Measurements from ENCODE around the gene MSRB3.

MSRB3 gene

GRCh38 chr12:65495233-65495632, 216.8 kb downstream of the MSRB3 start:
- H3K36me3 ChIP-seq (ENCODE audit: control insufficient read depth, insufficient read depth, low read length), result no peaks in the 10 kb centered on the region
- no peaks in the 10 kb centered on the region for H3K4me1 ChIP-seq
- H3K9ac ChIP-seq, result no peak overlapping the region
- no peak overlapping the region for H2AFZ ChIP-seq
- no peak overlapping the region for H3K4me3 ChIP-seq (ENCODE audit: low read depth, low read length)
- no peaks in the 10 kb centered on the region for H3K27me3 ChIP-seq (ENCODE audit: control insufficient read depth, insufficient read depth, low read length)
- no peak overlapping the region for H3K4me2 ChIP-seq (ENCODE audit: low read length)
- no peak for TF ChIP-seq CTCF (IDR thresholded peaks at IDR 0.05)
- H3K27ac ChIP-seq, result no peak overlapping the region
- H3K9me3 ChIP-seq (ENCODE audit: control insufficient read depth, low read length), result no peaks in the 10 kb centered on the region
- H3K79me2 ChIP-seq, result no peaks in the 10 kb centered on the region

DNA sequence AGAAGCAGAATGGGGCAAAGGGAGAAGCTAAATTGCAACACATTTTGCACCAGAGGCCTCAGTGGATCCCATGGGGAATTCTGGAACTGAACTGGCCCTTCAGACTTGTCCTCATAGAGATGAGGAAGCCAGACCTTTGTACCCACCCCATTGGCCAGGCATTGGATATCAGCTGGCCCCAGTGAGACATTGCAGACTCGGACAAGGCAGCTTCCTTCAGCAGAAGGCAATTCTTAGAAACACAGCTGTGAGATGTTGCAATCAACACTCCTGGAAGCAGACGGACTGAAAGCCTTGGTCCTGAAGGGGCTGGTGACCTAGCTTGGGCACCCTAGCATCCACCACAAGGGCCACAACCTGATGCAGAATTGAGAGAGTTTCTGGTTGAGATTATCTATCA, 218.1 kb downstream of the MSRB3 start:
- Histone ChIP-seq H3K36me3 (ENCODE audit: control insufficient read depth, insufficient read depth, low read length) (no peaks in the 10 kb centered on the region), H3K27ac (no peak overlapping the region), H3K27me3 (ENCODE audit: control insufficient read depth, insufficient read depth, low read length) (no peaks in the 10 kb centered on the region), H3K4me3 (ENCODE audit: low read depth, low read length) (no peak overlapping the region), H3K79me2 (no peaks in the 10 kb centered on the region), H2AFZ (no peak overlapping the region), H3K4me2 (ENCODE audit: low read length) (no peak overlapping the region), H3K4me1 (no peaks in the 10 kb centered on the region), H3K9me3 (ENCODE audit: control insufficient read depth, low read length) (no peaks in the 10 kb centered on the region), H3K9ac (no peak overlapping the region)
- TF ChIP-seq CTCF (IDR thresholded peaks at IDR 0.05), result no peak

DNA sequence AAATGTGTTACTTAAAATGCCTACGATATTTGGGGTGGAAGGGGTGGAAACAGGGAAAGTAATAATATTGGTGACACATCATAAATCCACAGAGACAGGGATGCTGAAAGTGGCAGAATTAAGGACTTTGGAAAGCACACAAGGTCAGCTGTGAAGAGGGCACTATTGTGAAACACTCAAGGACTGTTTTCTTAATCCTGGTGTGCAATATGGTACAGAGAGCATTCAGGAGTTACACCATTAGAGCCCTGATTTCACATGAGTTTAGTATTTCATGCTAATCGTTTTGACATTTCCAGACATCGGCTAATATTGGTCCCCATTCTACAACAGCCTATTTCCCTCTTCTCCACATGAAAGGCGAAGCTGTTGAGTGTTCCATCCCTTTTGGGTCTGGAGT, 219.2 kb downstream of the MSRB3 start:
- H3K4me2 ChIP-seq (ENCODE audit: low read length), result no peak overlapping the region
- no peak overlapping the region for H2AFZ ChIP-seq
- no peaks in the 10 kb centered on the region for H3K9me3 ChIP-seq (ENCODE audit: control insufficient read depth, low read length)
- no peak overlapping the region for H3K4me3 ChIP-seq (ENCODE audit: low read depth, low read length)
- no peak for TF ChIP-seq CTCF (IDR thresholded peaks at IDR 0.05)
- no peak overlapping the region for H3K27ac ChIP-seq
- no peaks in the 10 kb centered on the region for H3K4me1 ChIP-seq
- no peak overlapping the region for H3K9ac ChIP-seq
- H3K79me2 ChIP-seq, result no peaks in the 10 kb centered on the region
- H3K36me3 ChIP-seq (ENCODE audit: control insufficient read depth, insufficient read depth, low read length), result no peaks in the 10 kb centered on the region
- H3K27me3 ChIP-seq (ENCODE audit: control insufficient read depth, insufficient read depth, low read length), result no peaks in the 10 kb centered on the region

DNA sequence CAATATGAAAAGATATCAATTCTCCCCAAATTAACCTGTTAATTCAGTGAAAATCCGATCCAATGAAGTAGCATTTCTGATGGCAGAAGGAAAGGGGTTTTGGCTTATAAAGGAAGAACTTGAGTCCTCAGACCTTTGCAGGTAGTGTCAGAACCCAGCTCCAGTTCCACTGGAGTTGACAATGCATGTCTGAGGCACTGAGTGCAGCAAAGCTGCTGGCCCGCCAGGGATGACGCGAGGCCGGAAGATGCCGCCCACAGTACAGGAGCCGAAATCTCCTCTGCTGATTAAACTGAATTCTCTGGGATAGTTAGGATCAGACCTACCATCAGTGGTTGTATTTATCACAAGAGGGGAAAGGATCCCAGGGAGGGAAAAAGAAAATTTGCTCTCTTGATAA, 220.7 kb downstream of the MSRB3 start:
- Histone ChIP-seq H3K79me2 (no peaks in the 10 kb centered on the region), H3K4me2 (ENCODE audit: low read length) (no peak overlapping the region), H3K9me3 (ENCODE audit: control insufficient read depth, low read length) (no peaks in the 10 kb centered on the region), H3K27me3 (ENCODE audit: control insufficient read depth, insufficient read depth, low read length) (no peaks in the 10 kb centered on the region), H3K27ac (no peak overlapping the region), H3K4me3 (ENCODE audit: low read depth, low read length) (no peak overlapping the region), H3K4me1 (no peaks in the 10 kb centered on the region), H3K9ac (no peak overlapping the region), H2AFZ (no peak overlapping the region), H3K36me3 (ENCODE audit: control insufficient read depth, insufficient read depth, low read length) (no peaks in the 10 kb centered on the region)
- no peak for TF ChIP-seq CTCF (IDR thresholded peaks at IDR 0.05)

DNA sequence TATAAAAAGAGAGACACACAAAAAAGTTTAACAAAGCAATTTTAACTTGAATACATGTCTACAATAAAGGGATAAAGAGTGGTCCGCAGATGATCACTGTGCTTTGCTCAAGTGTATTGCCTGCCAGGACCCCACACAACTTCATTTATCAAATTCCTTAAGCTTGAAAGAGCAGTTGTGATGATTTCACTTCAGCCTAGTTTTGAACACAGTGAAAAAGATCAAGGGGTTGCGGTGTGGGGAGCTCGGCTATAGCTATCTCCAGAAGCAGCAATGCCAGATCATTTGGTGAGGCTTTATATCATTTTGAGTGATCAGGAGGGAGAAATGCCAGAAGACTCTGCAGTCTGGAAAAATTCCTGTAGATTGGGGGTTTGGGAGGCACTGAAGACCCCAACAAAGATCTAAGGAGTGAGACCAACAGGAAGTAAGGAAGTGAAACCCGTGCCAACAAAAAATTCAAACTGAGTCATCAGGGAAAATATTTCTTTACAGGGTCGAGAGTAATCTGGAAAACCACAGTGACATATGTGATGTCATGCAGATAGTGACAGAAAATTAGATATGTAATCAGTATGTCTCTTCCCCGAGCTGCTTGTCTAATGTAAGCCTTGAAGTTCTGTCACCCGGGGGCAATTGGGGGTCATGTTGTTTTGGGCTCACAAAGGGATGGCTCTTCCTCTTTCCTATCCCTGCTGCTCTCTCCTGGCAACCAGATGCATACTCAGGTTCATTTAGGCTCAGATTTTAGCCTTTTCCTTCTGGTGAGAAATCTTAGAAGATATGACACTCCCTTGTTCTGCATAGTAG, 221.8 kb downstream of the MSRB3 start:
- H3K9me3 ChIP-seq (ENCODE audit: control insufficient read depth, low read length), result no peaks in the 10 kb centered on the region
- no peak overlapping the region for H2AFZ ChIP-seq
- H3K27ac ChIP-seq, result no peak overlapping the region
- H3K27me3 ChIP-seq (ENCODE audit: control insufficient read depth, insufficient read depth, low read length), result no peaks in the 10 kb centered on the region
- no peak overlapping the region for H3K9ac ChIP-seq
- H3K4me1 ChIP-seq, result no peaks in the 10 kb centered on the region
- no peaks in the 10 kb centered on the region for H3K79me2 ChIP-seq
- no peaks in the 10 kb centered on the region for H3K36me3 ChIP-seq (ENCODE audit: control insufficient read depth, insufficient read depth, low read length)
- TF ChIP-seq CTCF (IDR thresholded peaks at IDR 0.05), result no peak
- no peak overlapping the region for H3K4me3 ChIP-seq (ENCODE audit: low read depth, low read length)
- no peak overlapping the region for H3K4me2 ChIP-seq (ENCODE audit: low read length)
